Measurements from ENCODE around the gene ERG28.
A peak's percentile ranks its signal among the peaks of the same experiment; 100 is the strongest.

The ERG28 gene

GRCh38 chr14:75647640-75648039, 13.0 kb downstream of the ERG28 start:
- Mint-ChIP-seq H3K27ac (no peak overlapping the region), H3K4me1 (no peaks in the 10 kb centered on the region), H3K36me3 (peaks cover 63% of the 10 kb centered on the region), H3K4me3 (no peak overlapping the region), H3K9me3 (no peaks in the 10 kb centered on the region)
- ATAC-seq (no peak), DNase-seq (ENCODE audit: low spot score in 2 of 2) (no peak)

DNA sequence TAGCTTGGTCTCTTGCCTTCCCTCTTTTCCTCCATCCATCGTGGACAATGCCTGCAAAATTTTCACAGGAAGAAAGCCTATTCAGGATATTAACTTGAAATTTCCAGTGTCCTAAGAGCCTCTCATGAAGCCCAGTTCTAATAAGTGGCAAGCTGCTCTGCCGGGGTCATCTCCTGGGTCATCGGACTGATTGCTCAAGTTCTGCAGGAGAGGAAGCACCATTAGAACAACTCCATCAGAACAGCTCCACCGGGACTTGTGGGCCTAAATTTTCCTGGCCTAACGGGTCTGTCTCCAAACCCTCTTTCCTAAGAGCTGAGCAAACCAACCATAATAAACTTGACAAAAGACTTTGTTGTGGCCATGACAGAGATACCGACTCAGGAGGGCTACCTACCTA, 13.9 kb downstream of the ERG28 start:
- DNase-seq (ENCODE audit: low spot score in 2 of 2) = no peak
- Mint-ChIP-seq H3K4me3 (no peak overlapping the region), H3K27ac (no peak overlapping the region), H3K9me3 (no peaks in the 10 kb centered on the region), H3K4me1 (no peaks in the 10 kb centered on the region), H3K36me3 (peaks cover 55% of the 10 kb centered on the region)
- ATAC-seq = no peak

- Mint-ChIP-seq H3K4me3 (no peak overlapping the region), H3K9me3 (no peaks in the 10 kb centered on the region), H3K4me1 (no peaks in the 10 kb centered on the region), H3K27ac (no peak overlapping the region), H3K36me3 (peaks cover 43% of the 10 kb centered on the region)
- DNase-seq (ENCODE audit: low spot score in 2 of 2) (no peak), ATAC-seq (no peak)
Observed at GRCh38 chr14:75645056-75645455, 15.6 kb downstream of the ERG28 start.

DNA sequence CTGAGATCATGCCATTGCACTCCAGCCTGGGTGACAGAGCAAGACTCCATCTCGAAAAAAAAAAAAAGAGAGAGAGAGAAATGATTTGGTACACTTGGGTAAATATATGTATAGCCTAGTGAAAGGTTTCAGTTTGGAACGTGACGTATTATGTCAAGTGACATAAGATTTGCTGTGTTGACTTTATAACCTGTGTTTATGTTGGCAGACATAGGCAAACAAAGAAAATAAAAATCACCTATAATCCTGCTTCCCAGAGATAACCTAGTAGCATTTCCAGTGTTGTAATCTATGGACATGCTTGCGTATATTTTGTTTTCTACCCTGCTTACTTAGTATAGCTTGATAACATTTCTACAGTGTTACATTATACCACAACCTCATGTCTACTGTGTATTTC, 16.7 kb downstream of the ERG28 start:
- Mint-ChIP-seq H3K9me3 (no peaks in the 10 kb centered on the region), H3K4me1 (no peaks in the 10 kb centered on the region), H3K27ac (peak overlapping the region; percentile 40), H3K4me3 (no peak overlapping the region), H3K36me3 (peaks cover 32% of the 10 kb centered on the region)
- ATAC-seq (no peak), DNase-seq (ENCODE audit: low spot score in 2 of 2) (no peak)

GRCh38 chr14:75640876-75641275, 19.8 kb downstream of the ERG28 start:
- H3K36me3 Mint-ChIP-seq = peaks cover 18% of the 10 kb centered on the region
- no peak overlapping the region for H3K27ac Mint-ChIP-seq
- H3K9me3 Mint-ChIP-seq = no peaks in the 10 kb centered on the region

GRCh38 chr14:75636100-75636692, 24.5 kb downstream of the ERG28 start:
- peak overlapping the region; percentile 6 for H3K27ac Mint-ChIP-seq
- H3K9me3 Mint-ChIP-seq = no peaks in the 10 kb centered on the region
- ATAC-seq (no peak), DNase-seq (ENCODE audit: low spot score in 2 of 2) (no peak)
- no peaks in the 10 kb centered on the region for H3K36me3 Mint-ChIP-seq
- no peak overlapping the region for H3K4me3 Mint-ChIP-seq
- no peaks in the 10 kb centered on the region for H3K4me1 Mint-ChIP-seq

More at GRCh38 chr14:75640876-75641275, 19.8 kb downstream of the ERG28 start:
- ATAC-seq (no peak), DNase-seq (ENCODE audit: low spot score in 2 of 2) (no peak)
- Mint-ChIP-seq H3K4me3 (no peak overlapping the region), H3K4me1 (no peaks in the 10 kb centered on the region)

DNA sequence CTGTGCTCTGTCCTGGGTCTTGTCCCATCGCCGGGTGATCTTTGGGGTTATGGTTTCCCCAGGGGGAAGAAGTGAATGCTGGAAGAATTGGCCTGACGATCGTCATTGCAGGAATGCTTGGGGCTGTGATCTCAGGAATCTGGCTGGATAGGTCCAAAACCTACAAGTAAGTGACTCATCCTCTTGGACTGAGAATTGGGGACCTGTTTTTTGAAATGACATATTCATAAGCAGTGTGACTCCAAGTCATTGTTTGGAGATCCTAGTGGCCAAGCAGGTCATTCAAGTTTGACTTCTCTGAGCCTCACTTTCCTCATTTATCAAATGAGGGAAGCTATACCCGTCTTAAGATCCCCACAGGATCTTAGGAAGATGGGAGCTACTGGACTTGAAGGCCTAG, 25.8 kb downstream of the ERG28 start:
- Mint-ChIP-seq H3K9me3 (no peaks in the 10 kb centered on the region), H3K4me1 (no peaks in the 10 kb centered on the region), H3K27ac (no peak overlapping the region), H3K4me3 (no peak overlapping the region), H3K36me3 (no peaks in the 10 kb centered on the region)
- no peak for DNase-seq (ENCODE audit: low spot score in 2 of 2)
- ATAC-seq = no peak

DNA sequence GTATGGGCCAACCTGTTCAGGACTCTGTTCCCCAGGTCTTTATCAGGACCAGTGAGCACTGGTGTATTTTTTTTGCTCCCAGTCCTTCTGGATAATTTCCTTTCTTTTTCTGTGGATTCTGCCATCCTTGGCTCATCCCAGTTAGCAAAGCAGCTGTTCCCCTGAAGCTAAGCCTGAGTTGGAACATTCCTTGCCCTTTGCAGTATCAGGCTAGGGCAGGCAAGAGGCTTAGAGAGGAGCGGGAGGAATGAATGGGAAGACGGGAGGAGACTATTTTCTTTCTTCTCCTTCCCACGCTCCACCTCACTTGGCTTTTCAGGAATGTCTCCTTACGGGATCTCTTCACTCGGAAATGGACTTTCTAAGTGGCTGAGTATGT, 29.2 kb downstream of the ERG28 start:
- DNase-seq (ENCODE audit: low spot score in 2 of 2) = no peak
- no peak for ATAC-seq
- H3K4me3 Mint-ChIP-seq = no peak overlapping the region
- H3K36me3 Mint-ChIP-seq = no peaks in the 10 kb centered on the region
- H3K27ac Mint-ChIP-seq = no peak overlapping the region
- no peaks in the 10 kb centered on the region for H3K9me3 Mint-ChIP-seq
- no peaks in the 10 kb centered on the region for H3K4me1 Mint-ChIP-seq

- H3K36me3 Mint-ChIP-seq = no peaks in the 10 kb centered on the region
- H3K4me3 Mint-ChIP-seq = no peak overlapping the region
- ATAC-seq (no peak), DNase-seq (ENCODE audit: low spot score in 2 of 2) (no peak)
- no peaks in the 10 kb centered on the region for H3K4me1 Mint-ChIP-seq
- H3K9me3 Mint-ChIP-seq = no peaks in the 10 kb centered on the region
- H3K27ac Mint-ChIP-seq = no peak overlapping the region
Observed at GRCh38 chr14:75630695-75631452, 29.8 kb downstream of the ERG28 start.

- no peak for ATAC-seq
Observed at GRCh38 chr14:75628816-75629215, 31.9 kb downstream of the ERG28 start.

DNA sequence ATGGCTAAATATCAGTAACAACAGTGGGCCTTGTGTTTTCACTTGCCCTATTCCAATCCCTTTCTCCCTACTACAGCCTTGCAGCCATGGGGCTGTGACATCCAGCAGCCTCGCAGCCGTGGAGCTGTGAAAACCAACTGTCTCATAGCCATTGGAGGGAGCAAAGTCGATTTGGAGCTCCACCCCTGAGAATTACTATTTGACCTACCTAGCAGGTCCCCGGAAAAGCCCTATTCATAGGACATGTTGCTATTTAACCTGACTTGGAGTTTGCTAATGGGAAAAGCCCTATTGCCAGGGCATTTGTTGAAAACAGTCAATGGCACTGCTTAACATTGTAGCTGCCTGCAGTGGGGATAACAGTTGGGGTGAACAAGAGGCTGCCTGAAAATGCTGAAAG, 33.3 kb downstream of the ERG28 start:
- no peak for ATAC-seq
- Mint-ChIP-seq H3K4me3 (no peak overlapping the region), H3K4me1 (no peaks in the 10 kb centered on the region), H3K36me3 (no peaks in the 10 kb centered on the region), H3K9me3 (no peaks in the 10 kb centered on the region), H3K27ac (no peak overlapping the region)
- DNase-seq (ENCODE audit: low spot score in 2 of 2) = no peak

More at GRCh38 chr14:75628816-75629215, 31.9 kb downstream of the ERG28 start:
- no peaks in the 10 kb centered on the region for H3K36me3 Mint-ChIP-seq
- no peak overlapping the region for H3K4me3 Mint-ChIP-seq
- DNase-seq (ENCODE audit: low spot score in 2 of 2) = no peak
- no peaks in the 10 kb centered on the region for H3K4me1 Mint-ChIP-seq
- no peaks in the 10 kb centered on the region for H3K9me3 Mint-ChIP-seq
- no peak overlapping the region for H3K27ac Mint-ChIP-seq

GRCh38 chr14:75626863-75627262, 33.8 kb downstream of the ERG28 start:
- no peaks in the 10 kb centered on the region for H3K4me1 Mint-ChIP-seq
- H3K9me3 Mint-ChIP-seq = no peaks in the 10 kb centered on the region
- no peak for DNase-seq (ENCODE audit: low spot score in 2 of 2)
- no peak overlapping the region for H3K4me3 Mint-ChIP-seq
- ATAC-seq = no peak
- no peaks in the 10 kb centered on the region for H3K36me3 Mint-ChIP-seq
- no peak overlapping the region for H3K27ac Mint-ChIP-seq

- no peak overlapping the region for H3K27ac Mint-ChIP-seq
- no peaks in the 10 kb centered on the region for H3K36me3 Mint-ChIP-seq
- H3K4me3 Mint-ChIP-seq = no peak overlapping the region
- H3K9me3 Mint-ChIP-seq = no peaks in the 10 kb centered on the region
- DNase-seq (ENCODE audit: low spot score in 2 of 2) (no peak), ATAC-seq (no peak)
- H3K4me1 Mint-ChIP-seq = no peaks in the 10 kb centered on the region
Observed at GRCh38 chr14:75626396-75626795, 34.3 kb downstream of the ERG28 start.

DNA sequence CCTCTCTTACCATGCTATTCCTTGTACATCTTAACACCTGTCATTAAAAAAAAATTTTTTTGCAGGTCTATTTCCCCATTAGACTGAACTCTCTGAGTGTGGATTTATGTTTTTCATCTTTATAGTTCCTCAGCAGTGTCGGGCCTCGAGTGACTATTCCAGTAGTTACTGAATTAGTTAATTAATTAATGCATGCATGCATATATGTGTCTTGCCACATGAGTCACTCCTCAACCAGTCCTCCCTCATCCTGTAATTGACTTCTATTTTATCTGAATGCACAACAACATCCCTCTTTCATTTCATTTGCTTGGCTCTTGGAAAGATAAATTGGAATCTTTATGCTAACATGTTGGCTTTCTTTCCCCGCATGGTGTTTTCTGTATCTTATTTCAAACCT, 35.6 kb downstream of the ERG28 start:
- no peaks in the 10 kb centered on the region for H3K4me1 Mint-ChIP-seq
- DNase-seq (ENCODE audit: low spot score in 2 of 2) (no peak), ATAC-seq (no peak)
- H3K36me3 Mint-ChIP-seq = no peaks in the 10 kb centered on the region
- H3K4me3 Mint-ChIP-seq = no peak overlapping the region
- no peaks in the 10 kb centered on the region for H3K9me3 Mint-ChIP-seq
- H3K27ac Mint-ChIP-seq = no peak overlapping the region

DNA sequence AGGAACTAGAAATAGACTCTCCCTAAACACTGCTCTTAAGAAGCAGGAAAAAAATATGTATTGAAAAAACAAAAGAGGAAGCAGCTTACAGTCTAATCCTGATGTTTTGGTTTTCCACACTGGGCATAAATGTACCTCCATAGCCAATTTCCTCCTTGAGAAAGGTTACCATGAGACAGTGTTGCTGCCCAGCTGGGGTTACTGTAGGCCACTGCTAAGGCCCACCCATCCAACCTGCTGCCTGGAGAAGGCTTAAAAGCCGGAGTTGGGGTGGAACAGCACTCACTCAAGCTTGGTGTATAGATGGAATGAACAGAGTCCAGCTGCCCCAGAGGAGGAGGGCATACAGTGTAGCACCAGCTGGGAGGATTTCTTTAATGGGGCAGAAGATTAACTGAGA, 41.1 kb downstream of the ERG28 start:
- H3K9me3 Mint-ChIP-seq = no peaks in the 10 kb centered on the region
- no peaks in the 10 kb centered on the region for H3K36me3 Mint-ChIP-seq
- ATAC-seq (no peak), DNase-seq (ENCODE audit: low spot score in 2 of 2) (no peak)
- H3K4me1 Mint-ChIP-seq = no peaks in the 10 kb centered on the region
- H3K4me3 Mint-ChIP-seq = no peak overlapping the region
- no peak overlapping the region for H3K27ac Mint-ChIP-seq

DNA sequence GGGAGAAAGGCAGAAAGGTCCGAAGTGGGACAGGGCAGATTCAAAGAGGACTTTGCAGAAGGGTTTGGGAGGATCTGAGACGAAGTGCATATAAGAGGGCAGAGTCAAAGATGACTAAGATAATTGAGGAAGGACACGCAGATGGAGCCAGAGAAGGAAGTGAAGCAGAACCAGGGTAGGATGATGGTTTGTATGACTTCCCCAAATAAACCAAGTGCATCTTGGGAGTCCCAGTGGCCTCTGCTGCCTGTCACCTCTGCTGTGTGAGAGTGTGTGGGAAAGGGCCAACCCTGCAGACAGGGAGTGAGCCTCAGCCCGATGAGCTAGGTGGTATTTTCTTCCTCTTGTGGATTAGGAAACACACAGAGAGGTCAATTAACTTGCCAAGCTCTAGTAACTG, 45.5 kb downstream of the ERG28 start:
- H3K4me1 Mint-ChIP-seq = peaks cover 7% of the 10 kb centered on the region
- DNase-seq (ENCODE audit: low spot score in 2 of 2) = no peak
- ATAC-seq = no peak
- no peaks in the 10 kb centered on the region for H3K9me3 Mint-ChIP-seq
- H3K4me3 Mint-ChIP-seq = no peak overlapping the region
- H3K27ac Mint-ChIP-seq = no peak overlapping the region
- no peaks in the 10 kb centered on the region for H3K36me3 Mint-ChIP-seq

Data from stimulated activated effector memory CD8-positive, alpha-beta T cell treated with anti-CD3 and anti-CD28 coated beads, Interleukin-12 subunit alpha, Interleukin-12 subunit beta, amount 100 ng/mL, for 72 hours (primary cell).